GM12878 (cell line): ENCODE results near the gene URI1. TPM values are rescaled to one million over a fixed set of nuclear protein-coding genes. Genes with fewer than 3 reads are reported as not detected.

ENCODE experiments used
- ATAC-seq: fragments of 200-7000 bp; cut with Tn5 transposase; 3 replicates; pipeline ENCODE4 v1.9.1; 2020; ENCODE audit warnings: mild to moderate bottlenecking, moderate library complexity
- BruUV-seq: library from RNA; stranded (reverse); fragments of 400-500 nt; replicated peaks from 2 replicates; lab custom pipeline; 2021; lab: Mats Ljungman, UMichigan
- CTCF ChIA-PET: fragments of 300-600 bp; sonication (Branson Sonifier 250); formaldehyde crosslinking; extraction: SDS; loops from one replicate; lab custom pipeline; 2021; ENCODE audit warnings: inconsistent platforms; lab: Yijun Ruan, JAX
- POLR2A ChIA-PET: fragments of 350-600 bp; formaldehyde crosslinking; extraction: SDS; loops from one replicate; lab custom pipeline; 2021; ENCODE audit warnings: inconsistent platforms; lab: Charles Lee
- RAD21 ChIA-PET: fragments of 300-600 bp; sonication (Branson Sonifier 250); formaldehyde crosslinking; loops from one replicate; lab custom pipeline; 2023; ENCODE audit warnings: antibody characterized with exemption; ENCODE audit not compliant: unreplicated experiment; lab: Charles Lee
- SMC1A ChIA-PET: fragments of 300-600 bp; sonication (Branson Sonifier 250); formaldehyde crosslinking; loops from one replicate; lab custom pipeline; 2023; ENCODE audit not compliant: unreplicated experiment, uncharacterized antibody; lab: Charles Lee
- DNase-seq: peaks from one replicate; pipeline ENCODE4 v3.0.0-alpha.2; 2011; ENCODE audit warnings: low read depth, low spot score
- FAIRE-seq: peaks from 3 replicates; lab custom pipeline; 2011; peaks lifted over from hg19 to GRCh38; lab: Jason Lieb, UNC
- H2AFZ ChIP-seq: 2 replicates; pipeline ENCODE4 v1.6.0; 2011; ENCODE audit warnings: low read depth, low read length, control low read depth; ENCODE audit not compliant: control insufficient read depth
- H3K27ac ChIP-seq: 2 replicates; pipeline ENCODE4 v1.5.1; 2011; ENCODE audit warnings: control low read depth; ENCODE audit not compliant: control insufficient read depth, insufficient read depth
- H3K27me3 ChIP-seq, 2 experiments: replicated peaks in 1 of 2; 2 replicates each; pipeline versions ENCODE4 v1.6.0 to v1.6.1; 2011; ENCODE audit warnings: low read length in 1 of 2; ENCODE audit not compliant: control insufficient read depth in 2 of 2, insufficient read depth in 2 of 2
- H3K36me3 ChIP-seq, 2 experiments: 2 replicates each; pipeline ENCODE4 v1.5.1; 2011; ENCODE audit warnings: low read length in 1 of 2; ENCODE audit not compliant: control insufficient read depth in 2 of 2, insufficient read depth in 2 of 2
- H3K4me1 ChIP-seq: 2 replicates; pipeline ENCODE4 v1.6.1; 2011; ENCODE audit warnings: mild to moderate bottlenecking, low read length, moderate library complexity, mixed read lengths; ENCODE audit not compliant: control insufficient read depth, insufficient read depth
- H3K4me2 ChIP-seq: 2 replicates; pipeline ENCODE4 v1.6.0; 2011; ENCODE audit warnings: control low read depth; ENCODE audit not compliant: control insufficient read depth, insufficient read depth
- H3K4me3 ChIP-seq: fragments of 200-600 bp; sonication (generic); 2 replicates; pipeline ENCODE4 v1.5.1; 2016
- H3K79me2 ChIP-seq: 2 replicates; pipeline ENCODE4 v1.6.0; 2011; ENCODE audit warnings: low read length; ENCODE audit not compliant: control insufficient read depth, insufficient read depth
- H3K9ac ChIP-seq: 2 replicates; pipeline ENCODE4 v1.8.0; 2011; ENCODE audit warnings: low read length, control low read depth, mixed read lengths; ENCODE audit not compliant: control insufficient read depth, insufficient read depth
- H3K9me3 ChIP-seq: replicated peaks from 3 replicates; pipeline ENCODE4 v1.5.1; 2011; ENCODE audit warnings: mild to moderate bottlenecking, low read length; ENCODE audit not compliant: control insufficient read depth, insufficient read depth
- H4K20me1 ChIP-seq: 2 replicates; pipeline ENCODE4 v1.6.0; 2011; ENCODE audit not compliant: control insufficient read depth, insufficient read depth
- CHD2 ChIP-seq: IDR thresholded peaks from 2 replicates; pipeline ENCODE4 v1.6.1; 2011; ENCODE audit warnings: low read depth, low read length, improper control_type of control experiment, borderline replicate concordance
- FOXK2 ChIP-seq: fragments of 450-650 bp; IDR thresholded peaks from 2 replicates; pipeline ENCODE4 v1.6.1; 2017; ENCODE audit warnings: mild to moderate bottlenecking, moderate library complexity
- FOXM1 ChIP-seq: IDR thresholded peaks from 2 replicates; pipeline ENCODE4 v1.6.1; 2012; ENCODE audit warnings: low read depth, mild to moderate bottlenecking, inconsistent platforms, low read length, moderate library complexity
- IKZF1 ChIP-seq: fragments of 450-650 bp; conservative IDR thresholded peaks from 2 replicates; pipeline ENCODE4 v1.6.1; 2017; ENCODE audit warnings: antibody characterized with exemption, mild to moderate bottlenecking
- NRF1 ChIP-seq: conservative IDR thresholded peaks from 2 replicates; pipeline ENCODE4 v1.6.1; 2011; ENCODE audit warnings: mild to moderate bottlenecking, low read depth, low read length, improper control_type of control experiment
- PAX8 ChIP-seq: fragments of 450-650 bp; IDR thresholded peaks from 2 replicates; pipeline ENCODE4 v1.6.1; 2017; ENCODE audit warnings: mild to moderate bottlenecking, moderate library complexity
- SIX5 ChIP-seq: IDR thresholded peaks from 2 replicates; pipeline ENCODE4 v1.6.1; 2011; ENCODE audit warnings: mild to moderate bottlenecking, low read depth, low read length, moderate library complexity; ENCODE audit not compliant: severe bottlenecking
- SMARCA5 ChIP-seq: fragments of 450-650 bp; IDR thresholded peaks from 2 replicates; pipeline ENCODE4 v1.6.1; 2017; ENCODE audit warnings: mild to moderate bottlenecking
- SPI1 ChIP-seq: IDR thresholded peaks from 2 replicates; pipeline ENCODE4 v1.6.1; 2011; ENCODE audit warnings: low read depth, mild to moderate bottlenecking, low read length, moderate library complexity, borderline replicate concordance; ENCODE audit not compliant: insufficient read depth
- TCF7 ChIP-seq: IDR thresholded peaks from 2 replicates; pipeline ENCODE4 v1.6.1; 2014; ENCODE audit warnings: antibody characterized with exemption, borderline replicate concordance
- WGBS: methylation state at CpG from one replicate; pipeline ENCODE4 v1.1.6; 2016; ENCODE audit warnings: low lambda C conversion rate; ENCODE audit not compliant: insufficient replicate concordance, insufficient coverage; ENCODE audit errors: missing lambda C conversion rate; 5-methylcytosine and 5-hydroxymethylcytosine counted together
- in situ Hi-C: fragments of 300-500 bp; cut with MboI; formaldehyde crosslinking; loops from 9 replicates; pipeline ENCODE4 v1.14.3; 2018; ENCODE audit warnings: mixed read lengths
- intact Hi-C: fragments of 100-400 bp; cut with micrococcal nuclease; formaldehyde crosslinking; loops from one replicate; pipeline ENCODE4 v1.14.2; 2022; ENCODE audit not compliant: unreplicated experiment
- polyA plus RNA-seq, 11 experiments: library from polyadenylated mRNA; depleted of rRNA in 4 of 11; unstranded in 6 of 11; stranded (reverse) in 5 of 11; fragments of >200 nt; fragmentation: Nextera tagmentation in 4 of 11; fragmentation: Illumina TruSeq in 1 of 11; extraction: Ambion mirVana in 4 of 11; extraction: Trizol in 1 of 11; gene quantifications; 1 replicate in 1 of 11; 2 replicates in 10 of 11; pipeline versions ENCODE4 v1.2.1 to v1.2.3, GENCODE V29; 2011 to 2016; ENCODE audit warnings: inconsistent platforms in 2 of 11, missing spikeins in 2 of 11, low read depth in 1 of 11
- total RNA-seq, 4 experiments: library from RNA; depleted of rRNA in 3 of 4; stranded (reverse); fragments of >200 nt in 3 of 4; fragmentation: Illumina TruSeq in 1 of 4; extraction: Trizol in 1 of 4; gene quantifications; 2 replicates each; pipeline versions ENCODE4 v1.2.1 to v1.2.3, GENCODE V29; 2013 to 2021
- TF ChIP-seq, protein P1 (sequence below): fragments of 450-650 bp; IDR thresholded peaks from 2 replicates; pipeline ENCODE4 v1.6.1; 2018; ENCODE audit warnings: mild to moderate bottlenecking, low read depth, moderate library complexity; ENCODE audit not compliant: partially characterized antibody
- TF ChIP-seq, protein P2 (sequence below): IDR thresholded peaks from 2 replicates; pipeline ENCODE4 v1.6.1; 2012; ENCODE audit warnings: low read depth, low read length, improper control_type of control experiment

URI1 gene
- total and polyA plus RNA-seq, 10 of the 15 experiments (the other 5 are each of a cell fraction or from before 2014, with no cell fraction given): 15.2 to 94.2 (median 47.9) TPM

DNA sequence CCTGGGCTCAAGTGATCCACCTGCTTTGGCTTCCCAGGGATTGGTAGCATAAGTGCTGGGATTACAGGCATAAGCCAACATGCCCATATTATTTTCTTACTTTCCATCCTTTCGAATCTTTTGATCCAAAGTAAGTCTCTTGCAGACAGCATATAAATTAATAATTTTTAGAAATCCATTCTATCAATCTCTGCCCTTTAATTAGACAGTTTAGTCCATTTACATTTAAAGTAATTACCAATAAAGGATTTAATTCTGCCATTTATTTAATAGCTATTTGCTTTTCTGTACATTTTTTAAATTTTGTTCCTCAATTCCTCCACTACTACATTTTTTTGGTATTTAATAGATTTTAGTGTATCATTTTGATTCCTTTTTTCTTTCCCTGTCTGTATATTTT is 7.3 kb upstream of the URI1 start:
- no peak for FAIRE-seq
- CTCF ChIA-PET: no interaction called here

More for the DNA sequence above, 7.3 kb upstream of the URI1 start:
- Histone ChIP-seq H3K9me3 (peaks cover 2% of the 10 kb centered on the region; the same call in 1 of the 3 replicates), H3K27ac (no peak overlapping the region), H3K27me3 (no peaks in the 10 kb centered on the region), H3K36me3 (no peaks in the 10 kb centered on the region), H3K9ac (no peak overlapping the region), H3K4me3 (no peak overlapping the region), H3K4me2 (no peak overlapping the region), H2AFZ (no peak overlapping the region), H3K79me2 (no peaks in the 10 kb centered on the region), H4K20me1 (no peaks in the 10 kb centered on the region), H3K4me1 (no peaks in the 10 kb centered on the region)
- ChIA-PET RAD21 (no interaction called here), SMC1A (no interaction called here), POLR2A (interaction anchor here (0.6 kb wide), 1 partner anchor 176 kb away, joined by 3 read pairs; no protein-coding TSS in a partner anchor)
- TF ChIP-seq IKZF1 (no peak), FOXM1 (no peak), CHD2 (no peak), SPI1 (no peak), PAX8 (no peak), TCF7 (no peak), SMARCA5 (no peak), SIX5 (no peak), NRF1 (no peak), FOXK2 (no peak)
- TF ChIP-seq, protein P1, sequence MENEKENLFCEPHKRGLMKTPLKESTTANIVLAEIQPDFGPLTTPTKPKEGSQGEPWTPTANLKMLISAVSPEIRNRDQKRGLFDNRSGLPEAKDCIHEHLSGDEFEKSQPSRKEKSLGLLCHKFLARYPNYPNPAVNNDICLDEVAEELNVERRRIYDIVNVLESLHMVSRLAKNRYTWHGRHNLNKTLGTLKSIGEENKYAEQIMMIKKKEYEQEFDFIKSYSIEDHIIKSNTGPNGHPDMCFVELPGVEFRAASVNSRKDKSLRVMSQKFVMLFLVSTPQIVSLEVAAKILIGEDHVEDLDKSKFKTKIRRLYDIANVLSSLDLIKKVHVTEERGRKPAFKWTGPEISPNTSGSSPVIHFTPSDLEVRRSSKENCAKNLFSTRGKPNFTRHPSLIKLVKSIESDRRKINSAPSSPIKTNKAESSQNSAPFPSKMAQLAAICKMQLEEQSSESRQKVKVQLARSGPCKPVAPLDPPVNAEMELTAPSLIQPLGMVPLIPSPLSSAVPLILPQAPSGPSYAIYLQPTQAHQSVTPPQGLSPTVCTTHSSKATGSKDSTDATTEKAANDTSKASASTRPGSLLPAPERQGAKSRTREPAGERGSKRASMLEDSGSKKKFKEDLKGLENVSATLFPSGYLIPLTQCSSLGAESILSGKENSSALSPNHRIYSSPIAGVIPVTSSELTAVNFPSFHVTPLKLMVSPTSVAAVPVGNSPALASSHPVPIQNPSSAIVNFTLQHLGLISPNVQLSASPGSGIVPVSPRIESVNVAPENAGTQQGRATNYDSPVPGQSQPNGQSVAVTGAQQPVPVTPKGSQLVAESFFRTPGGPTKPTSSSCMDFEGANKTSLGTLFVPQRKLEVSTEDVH: no peak
- TF ChIP-seq, protein P2, sequence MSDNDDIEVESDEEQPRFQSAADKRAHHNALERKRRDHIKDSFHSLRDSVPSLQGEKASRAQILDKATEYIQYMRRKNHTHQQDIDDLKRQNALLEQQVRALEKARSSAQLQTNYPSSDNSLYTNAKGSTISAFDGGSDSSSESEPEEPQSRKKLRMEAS: no peak
- no TSS peak for BruUV-seq
- ATAC-seq (no peak), DNase-seq (no peak)
- intact Hi-C loops (no loop called here), in situ Hi-C loops (no loop called here)
- WGBS: 4% methylated on average over 1 of the region's 1 CpG
